ENCODE results near the gene ANXA11. TPM values are rescaled to one million over a fixed set of nuclear protein-coding genes. Genes with fewer than 3 reads are reported as not detected.

Gene ANXA11
- total RNA-seq, 1 experiment from 2014 or later, result 68.1 TPM

GRCh38 chr10:80150172-80150571 lies 55.2 kb downstream of the ANXA11 start:
- H3K27me3 Mint-ChIP-seq (ENCODE audit: low read depth), result no peaks in the 10 kb centered on the region
- Histone ChIP-seq H4K91ac (ENCODE audit: insufficient read length, low read depth, low read length) (no peak overlapping the region), H3T11ph (ENCODE audit: low read length) (no peak overlapping the region), H3K9ac (ENCODE audit: extremely low read depth, insufficient read length, low read length) (no peak overlapping the region), H2BK120ac (ENCODE audit: low read depth, low read length, poor library complexity, severe bottlenecking) (no peak overlapping the region), H2AK5ac (ENCODE audit: insufficient read length, low read length) (no peak overlapping the region), H2BK20ac (ENCODE audit: low read depth, low read length, poor library complexity, severe bottlenecking) (no peak overlapping the region), H3K23ac (ENCODE audit: insufficient read length, low read depth, low read length) (no peak overlapping the region), H3K4ac (ENCODE audit: low read depth, low read length) (no peak overlapping the region), H3K9me3 (ENCODE audit: control insufficient read depth, low read depth, low read length) (no peaks in the 10 kb centered on the region), H2BK15ac (ENCODE audit: low read depth, low read length) (no peak overlapping the region), H2BK12ac (ENCODE audit: insufficient read length, low read depth, low read length) (no peak overlapping the region), H3K27ac (ENCODE audit: insufficient read length, low read depth, low read length) (no peak overlapping the region), H3K14ac (ENCODE audit: insufficient read depth, low read length) (no peak overlapping the region), H3K18ac (ENCODE audit: insufficient read length, low read depth, low read length) (no peak overlapping the region), H2AFZ (ENCODE audit: low read length) (no peak overlapping the region), H4K5ac (ENCODE audit: insufficient read length, low read depth, low read length) (no peak overlapping the region), H3K79me1 (ENCODE audit: insufficient read depth, low read depth, low read length, poor library complexity, severe bottlenecking) (no peaks in the 10 kb centered on the region), H3K23me2 (ENCODE audit: insufficient read length, low read depth, low read length, poor library complexity, severe bottlenecking) (no peaks in the 10 kb centered on the region), H3K79me2 (ENCODE audit: insufficient read depth, low read length) (no peaks in the 10 kb centered on the region), H3K4me1 (ENCODE audit: insufficient read depth, low read length) (no peaks in the 10 kb centered on the region), H3K27me3 (ENCODE audit: insufficient read depth, low read length) (no peaks in the 10 kb centered on the region; the same call in 1 of the 2 replicates), H4K8ac (replicated peaks; ENCODE audit: insufficient read length, low read depth, low read length) (no peak overlapping the region), H2BK5ac (ENCODE audit: insufficient read length, low read length) (no peak overlapping the region), H4K20me1 (ENCODE audit: control insufficient read depth, insufficient read depth, insufficient read length) (no peaks in the 10 kb centered on the region), H3K56ac (ENCODE audit: insufficient read length, low read depth, low read length) (no peak overlapping the region), H3K4me2 (ENCODE audit: insufficient read depth, insufficient read length, low read length) (no peak overlapping the region)
- no peak for TF ChIP-seq CTCF (conservative IDR thresholded peaks at IDR 0.05)
- peaks cover 4 to 9% of the 10 kb centered on the region in 2 experiments; a peak in 4 of 5 replicates for H3K9me3 Mint-ChIP-seq
- DNase-seq, result no peak
- H3K4me1 Mint-ChIP-seq, result peaks cover 7% of the 10 kb centered on the region in 2 experiments; a peak in 3 of 4 replicates
- H3K4me3 Mint-ChIP-seq, result no peak overlapping the region
- no CpG with 5 or more reads among the region's 2 CpGs for WGBS (ENCODE audit: extremely low coverage, insufficient read length, low lambda C conversion rate)
- H3K27ac Mint-ChIP-seq, result no peak overlapping the region
- peaks cover 5 to 19% (median 13%) of the 10 kb centered on the region in 3 experiments for H3K36me3 Mint-ChIP-seq (ENCODE audit: insufficient read depth in 1 of 3, low read depth in 3 of 3)

Measured in H9 (cell line).